ENCODE measurements around the gene HNRNPA2B1. TPM values are rescaled to one million over a fixed set of nuclear protein-coding genes. Genes with fewer than 3 reads are reported as not detected.
"Not testable (repeated sequence)": the region's sequence is repeated elsewhere in the genome, so short reads cannot be mapped to it uniquely, and the experiment has no call there.

HNRNPA2B1 gene
- polyA plus RNA-seq, 3 donors, result 207 to 539 (median 519) TPM

GRCh38 chr7:26187380-26188205, 13.0 kb downstream of the HNRNPA2B1 start:
- H3K27ac ChIP-seq (ENCODE audit: low read depth, low read length), result no peak overlapping the region
- 75 to 85% (median 75%) methylated on average over 11 of the region's 11 CpGs for WGBS, 3 donors

DNA sequence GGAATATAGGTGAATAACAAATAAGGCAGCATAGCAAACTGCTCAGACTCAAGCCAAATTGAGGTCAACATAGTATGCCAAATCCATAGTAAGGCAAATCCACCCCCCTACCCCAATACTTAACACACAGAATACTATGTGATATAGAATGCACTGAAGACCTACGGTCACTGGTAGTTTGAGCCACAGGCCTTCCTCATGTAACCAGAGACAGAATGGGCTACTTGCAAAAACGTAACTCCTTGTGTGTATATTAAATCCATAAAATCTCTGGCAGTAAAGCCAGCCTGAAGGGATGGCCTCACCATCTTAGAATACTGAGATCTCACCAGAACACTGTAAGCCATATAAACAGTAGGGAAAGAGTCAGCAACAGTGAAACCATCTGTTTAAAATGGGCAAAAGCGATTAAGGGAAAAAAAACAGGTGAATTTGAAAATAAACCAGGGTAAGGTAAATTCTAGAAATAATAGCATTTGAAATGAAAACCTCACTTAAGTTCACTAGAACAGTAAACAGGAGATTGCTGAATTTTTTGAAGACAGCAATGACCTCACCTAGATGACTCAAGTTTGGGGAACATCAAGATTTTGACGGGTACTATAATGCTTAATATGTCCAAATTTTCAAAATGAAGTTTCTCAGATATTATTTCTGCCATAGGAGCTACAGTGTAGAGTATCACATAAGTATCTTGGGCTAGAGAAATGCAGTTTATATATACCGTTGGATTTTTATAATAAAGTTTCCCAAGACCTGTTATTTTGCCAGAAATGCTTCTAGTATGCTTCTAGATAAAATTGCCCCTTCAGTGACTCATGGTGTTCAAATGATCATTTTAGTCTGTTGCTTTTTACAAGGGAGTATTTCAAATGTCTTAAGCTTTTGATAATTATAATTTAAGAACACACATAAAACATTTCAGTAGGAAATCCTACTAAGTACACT, 13.9 kb downstream of the HNRNPA2B1 start:
- 83 to 91% (median 84%) methylated on average over 5 of the region's 5 CpGs for WGBS, 3 donors
- H3K27ac ChIP-seq (ENCODE audit: low read depth, low read length), result no peak overlapping the region

GRCh38 chr7:26185844-26186180, 14.7 kb downstream of the HNRNPA2B1 start:
- H3K27ac ChIP-seq (ENCODE audit: low read depth, low read length), result no peak overlapping the region
- 89 to 100% (median 95%) methylated on average over 1 of the region's 1 CpG for WGBS, 3 donors

- 84 to 90% (median 88%) methylated on average over 10 of the region's 10 CpGs for WGBS, 3 donors
- no peak overlapping the region for H3K27ac ChIP-seq (ENCODE audit: low read depth, low read length)
These were observed 15.3 kb downstream of the HNRNPA2B1 start for GRCh38 chr7:26185131-26185843.

- H3K27ac ChIP-seq (ENCODE audit: low read depth, low read length), result not testable (repeated sequence)
- WGBS, 3 donors, result 57 to 83% (median 79%) methylated on average over 4 of the region's 4 CpGs
These were observed 16.1 kb downstream of the HNRNPA2B1 start for GRCh38 chr7:26184281-26185101.

- no peak overlapping the region for H3K27ac ChIP-seq (ENCODE audit: low read depth, low read length)
- 65 to 77% (median 66%) methylated on average over 4 of the region's 4 CpGs for WGBS, 3 donors
These were observed 16.8 kb downstream of the HNRNPA2B1 start for GRCh38 chr7:26183545-26184280.

- 80 to 88% (median 85%) methylated on average over 8 of the region's 8 CpGs for WGBS, 3 donors
- no peak overlapping the region for H3K27ac ChIP-seq (ENCODE audit: low read depth, low read length)
These were observed 17.8 kb downstream of the HNRNPA2B1 start for GRCh38 chr7:26182706-26183105.

DNA sequence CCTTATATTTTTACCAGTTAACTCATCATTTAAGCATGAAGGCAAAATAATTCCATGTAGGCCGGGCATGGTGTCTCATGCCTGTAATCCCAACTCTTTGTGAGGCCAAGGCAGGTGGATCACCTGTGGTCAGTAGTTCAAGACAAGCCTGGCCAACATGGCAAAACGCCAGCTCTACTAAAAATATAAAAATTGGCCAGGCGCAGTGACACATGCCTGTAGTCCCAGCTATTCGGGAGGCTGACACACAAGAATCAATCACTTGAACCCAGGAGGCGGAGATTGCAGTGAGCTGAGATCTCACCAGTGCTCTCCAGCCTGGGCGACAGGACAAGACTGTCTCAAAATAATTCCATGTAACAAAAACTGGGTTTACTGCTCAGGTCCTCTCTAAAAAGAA, 18.3 kb downstream of the HNRNPA2B1 start:
- WGBS, 3 donors, result 52 to 74% (median 74%) methylated on average over 6 of the region's 6 CpGs
- no peak overlapping the region for H3K27ac ChIP-seq (ENCODE audit: low read depth, low read length)

- 71 to 84% (median 83%) methylated on average over 3 of the region's 3 CpGs for WGBS, 3 donors
- no peak overlapping the region for H3K27ac ChIP-seq (ENCODE audit: low read depth, low read length)
These were observed 18.9 kb downstream of the HNRNPA2B1 start for GRCh38 chr7:26181474-26182227.

DNA sequence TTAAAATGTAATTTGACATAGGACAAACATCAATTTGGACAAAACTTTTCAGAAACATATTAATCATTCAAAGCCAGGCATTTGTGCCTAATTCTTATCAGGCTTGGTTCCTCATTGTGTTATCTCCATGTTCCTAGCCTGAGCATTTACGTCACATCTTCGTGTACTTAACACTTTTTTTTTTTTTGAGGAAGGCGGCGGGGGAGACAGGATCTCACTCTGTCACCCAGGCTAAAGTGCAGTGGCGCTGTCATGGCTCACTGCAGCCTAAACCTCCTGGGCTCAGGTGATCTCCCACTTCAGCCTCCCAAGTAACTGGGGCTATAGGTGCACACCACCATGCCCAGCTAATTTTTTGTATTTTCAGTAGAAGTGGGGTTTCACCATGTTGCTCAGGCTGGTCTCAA, 19.8 kb downstream of the HNRNPA2B1 start:
- 23 to 59% (median 53%) methylated on average over 5 of the region's 5 CpGs for WGBS, 3 donors
- H3K27ac ChIP-seq (ENCODE audit: low read depth, low read length), result no peak overlapping the region

GRCh38 chr7:26179826-26180497, 20.6 kb downstream of the HNRNPA2B1 start:
- no peak overlapping the region for H3K27ac ChIP-seq (ENCODE audit: low read depth, low read length)
- WGBS, 3 donors, result 33 to 57% (median 52%) methylated on average over 8 of the region's 8 CpGs

DNA sequence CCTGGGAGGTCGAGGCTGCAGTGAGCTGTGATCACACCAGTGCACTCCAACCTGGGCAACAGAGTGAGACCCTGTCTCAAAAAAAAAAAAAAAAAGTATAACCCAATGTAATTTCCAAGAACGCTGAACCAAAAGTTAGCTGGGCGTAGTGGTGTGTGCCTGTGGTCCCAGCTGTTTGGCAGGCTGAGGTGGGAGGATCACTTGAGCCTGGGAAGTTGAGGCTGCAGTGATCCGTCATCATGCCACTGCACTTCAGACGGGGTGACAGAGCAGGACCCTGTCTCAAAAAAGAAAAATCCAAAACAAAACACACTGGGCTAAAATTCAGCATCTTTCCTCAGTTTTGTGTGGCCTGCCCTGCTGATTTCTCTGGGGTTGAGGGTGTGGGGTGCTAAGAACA, 21.1 kb downstream of the HNRNPA2B1 start:
- WGBS, 3 donors, result 63 to 83% (median 80%) methylated on average over 5 of the region's 5 CpGs
- H3K27ac ChIP-seq (ENCODE audit: low read depth, low read length), result no peak overlapping the region

DNA sequence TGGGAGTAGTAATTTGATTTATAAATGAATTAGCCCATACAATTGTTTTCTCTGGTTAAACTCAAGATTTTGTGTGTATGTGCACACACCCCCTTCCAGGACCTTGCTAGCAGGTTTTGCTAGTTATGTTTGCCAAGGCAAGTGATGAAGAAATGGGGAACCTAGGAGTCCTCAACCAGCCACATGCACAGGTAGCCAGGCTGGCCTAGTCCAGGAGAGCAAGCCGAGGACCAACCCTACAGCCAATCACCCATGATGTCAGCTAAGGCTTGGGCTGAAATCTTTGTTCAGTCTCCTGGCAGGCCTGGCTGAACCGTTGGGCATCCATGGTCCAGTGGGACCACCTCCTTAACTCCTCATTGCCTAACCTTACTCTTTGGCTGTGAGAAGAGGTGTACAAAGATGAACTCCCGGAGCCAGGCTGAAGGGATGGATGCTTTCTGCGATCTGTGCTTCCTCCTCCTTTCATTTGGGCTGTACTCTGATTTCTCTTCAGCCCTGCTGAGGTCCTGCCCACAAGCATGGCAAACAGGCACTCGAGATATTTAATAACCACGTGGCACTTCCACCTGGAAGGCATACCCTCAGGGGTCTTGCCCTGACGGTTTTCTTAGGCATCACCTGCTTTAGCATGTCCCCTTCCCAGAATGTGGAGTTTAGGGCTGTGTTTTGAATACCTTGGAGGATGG, 22.1 kb downstream of the HNRNPA2B1 start:
- WGBS, 3 donors, result 77 to 91% (median 86%) methylated on average over 7 of the region's 7 CpGs

GRCh38 chr7:26177269-26177668, 23.3 kb downstream of the HNRNPA2B1 start:
- not testable (repeated sequence) for H3K27ac ChIP-seq (ENCODE audit: low read depth, low read length)
- 91 to 94% (median 93%) methylated on average over 18 to 20 of the region's 20 CpGs for WGBS, 3 donors

More for the DNA sequence above, 22.1 kb downstream of the HNRNPA2B1 start:
- H3K27ac ChIP-seq (ENCODE audit: low read depth, low read length), result no peak overlapping the region

GRCh38 chr7:26176696-26177095, 23.9 kb downstream of the HNRNPA2B1 start:
- H3K27ac ChIP-seq (ENCODE audit: low read depth, low read length), result not testable (repeated sequence)
- WGBS, 3 donors, result 97 to 100% (median 100%) methylated on average over 2 to 18 of the region's 26 CpGs

DNA sequence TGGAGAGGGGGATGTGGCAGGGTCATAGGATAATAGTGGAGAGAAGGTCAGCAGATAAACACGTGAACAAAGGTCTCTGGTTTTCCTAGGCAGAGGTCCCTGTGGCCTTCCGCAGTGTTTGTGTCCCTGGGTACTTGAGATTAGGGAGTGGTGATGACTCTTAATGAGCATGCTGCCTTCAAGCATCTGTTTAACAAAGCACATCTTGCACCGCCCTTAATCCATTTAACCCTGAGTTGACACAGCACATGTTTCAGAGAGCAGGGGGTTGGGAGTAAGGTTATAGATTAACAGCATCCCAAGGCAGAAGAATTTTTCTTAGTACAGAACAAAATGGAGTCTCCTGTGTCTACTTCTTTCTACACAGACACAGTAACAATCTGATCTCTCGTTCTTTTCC, 24.6 kb downstream of the HNRNPA2B1 start:
- not testable (repeated sequence) for H3K27ac ChIP-seq (ENCODE audit: low read depth, low read length)
- 78 to 93% (median 90%) methylated on average over 1 to 2 of the region's 4 CpGs for WGBS, 3 donors

All from adipose tissue (tissue), 3 donors.